Central memory CD8-positive, alpha-beta T cell (primary cell): ENCODE data around the gene AGPAT4.

Experiments used
- ATAC-seq: fragments of 150-1000 bp; cut with Tn5 transposase; replicated peaks from 2 replicates; pipeline ENCODE4 v1.10.0; 2022; ENCODE audit warnings: mild to moderate bottlenecking, moderate FRiP score, moderate number of reproducible peaks; ENCODE audit not compliant: poor library complexity, severe bottlenecking; ENCODE audit errors: extremely low read depth
- DNase-seq, 2 donors: peaks; one replicate each; pipeline ENCODE4 v3.0.0; 2021; ENCODE audit warnings: low spot score in 2 of 2
- H3K27ac Mint-ChIP-seq: one replicate; pipeline ENCODE4 v1.8.0; 2022; ENCODE audit warnings: low read depth, mild to moderate bottlenecking, moderate library complexity, mixed read lengths
- H3K27me3 Mint-ChIP-seq: one replicate; pipeline ENCODE4 v1.8.0; 2022; ENCODE audit warnings: mixed read lengths
- H3K36me3 Mint-ChIP-seq: one replicate; pipeline ENCODE4 v1.8.0; 2022; ENCODE audit warnings: mild to moderate bottlenecking, moderate library complexity, mixed read lengths; ENCODE audit not compliant: insufficient read depth
- H3K4me1 Mint-ChIP-seq: one replicate; pipeline ENCODE4 v1.8.0; 2022; ENCODE audit warnings: mixed read lengths
- H3K4me3 Mint-ChIP-seq: one replicate; pipeline ENCODE4 v1.8.0; 2022; ENCODE audit warnings: mild to moderate bottlenecking, moderate library complexity, mixed read lengths
- H3K9me3 Mint-ChIP-seq: one replicate; pipeline ENCODE4 v1.8.0; 2022; ENCODE audit warnings: mixed read lengths

Gene AGPAT4

DNA sequence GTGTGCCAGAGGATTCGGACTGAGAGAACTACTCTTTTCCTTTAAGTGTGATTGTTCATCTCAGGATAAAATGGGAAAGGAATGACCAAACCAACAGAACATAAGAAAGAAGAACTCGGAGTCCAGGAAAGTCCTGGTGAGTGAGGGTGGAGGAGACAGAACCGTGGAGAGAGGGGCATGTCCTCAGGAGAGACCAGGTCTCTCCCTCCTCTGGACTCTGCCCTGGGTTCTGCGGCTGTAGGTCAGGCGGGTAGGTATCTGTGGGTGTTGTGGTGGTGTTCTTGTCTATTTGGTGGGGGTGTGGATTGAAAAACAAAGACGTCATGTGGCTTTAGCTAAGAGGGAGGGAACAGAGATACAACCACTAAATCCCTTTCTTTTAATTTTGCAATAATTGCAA is 29.1 kb upstream of the AGPAT4 start:
- H3K4me3 Mint-ChIP-seq = no peak overlapping the region
- DNase-seq (no peak), ATAC-seq (no peak)
- no peak overlapping the region for H3K27ac Mint-ChIP-seq
- no peaks in the 10 kb centered on the region for H3K4me1 Mint-ChIP-seq
- H3K9me3 Mint-ChIP-seq = no peaks in the 10 kb centered on the region
- peaks cover 44% of the 10 kb centered on the region for H3K27me3 Mint-ChIP-seq
- no peaks in the 10 kb centered on the region for H3K36me3 Mint-ChIP-seq

DNA sequence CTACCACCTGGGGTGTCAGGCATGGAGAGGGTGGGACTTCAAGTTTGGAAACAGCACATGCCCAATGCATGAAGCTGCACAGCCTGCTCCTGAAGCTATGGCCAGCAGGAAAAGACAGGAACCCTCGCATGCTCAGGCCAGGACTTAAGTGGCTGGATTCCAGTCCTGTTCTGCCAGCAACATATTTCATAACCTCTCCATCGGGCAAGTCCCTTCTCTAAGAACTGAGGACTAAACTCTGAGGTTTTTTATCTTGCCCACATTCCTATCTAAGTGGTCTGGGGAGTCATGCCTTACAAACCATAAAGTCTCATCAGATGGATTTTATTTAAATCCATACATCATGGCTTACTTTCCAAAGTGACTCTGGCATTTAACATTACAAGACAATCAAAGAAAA is 27.5 kb upstream of the AGPAT4 start:
- no peak overlapping the region for H3K4me3 Mint-ChIP-seq
- no peaks in the 10 kb centered on the region for H3K9me3 Mint-ChIP-seq
- peaks cover 44% of the 10 kb centered on the region for H3K27me3 Mint-ChIP-seq
- no peaks in the 10 kb centered on the region for H3K4me1 Mint-ChIP-seq
- no peak overlapping the region for H3K27ac Mint-ChIP-seq
- no peaks in the 10 kb centered on the region for H3K36me3 Mint-ChIP-seq
- DNase-seq (no peak), ATAC-seq (no peak)

DNA sequence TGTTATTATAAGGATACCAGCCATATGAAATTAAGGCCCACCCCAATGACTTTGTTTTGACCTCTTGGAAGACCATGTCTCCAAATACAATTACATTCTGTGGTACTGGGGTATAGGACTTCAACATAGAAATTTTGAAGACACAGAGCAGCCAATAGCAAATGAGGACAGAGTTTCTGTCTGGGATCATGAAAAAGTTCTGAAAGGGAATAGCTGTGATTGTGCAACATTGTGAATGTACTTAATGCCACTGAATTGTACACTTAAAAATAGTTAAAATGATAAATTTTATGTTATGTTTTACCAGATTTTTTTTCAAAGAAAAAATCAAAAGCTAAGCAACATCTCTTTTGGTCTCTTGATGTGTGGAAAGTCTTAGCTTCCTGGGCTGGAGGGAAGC is 27.0 kb upstream of the AGPAT4 start:
- DNase-seq = no peak
- no peaks in the 10 kb centered on the region for H3K4me1 Mint-ChIP-seq

DNA sequence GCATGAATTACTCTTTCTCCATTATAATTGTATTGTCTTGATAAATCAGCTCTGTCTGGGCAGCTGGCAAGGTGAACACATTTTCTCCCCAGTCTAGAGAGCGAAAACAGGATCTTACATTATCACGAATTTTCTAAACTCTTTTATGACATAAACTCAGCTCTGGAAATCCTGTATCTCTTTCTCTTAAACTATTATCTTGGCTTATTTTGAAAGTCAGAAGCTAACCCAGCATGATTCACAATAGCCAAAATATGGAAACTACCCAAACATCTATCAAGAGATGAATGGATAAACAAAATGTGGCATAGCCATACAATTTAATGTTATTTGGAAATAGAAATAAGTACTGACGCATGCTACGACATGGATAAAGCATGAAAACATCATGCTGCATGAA is 25.9 kb upstream of the AGPAT4 start:
- Mint-ChIP-seq H3K4me1 (no peaks in the 10 kb centered on the region), H3K9me3 (no peaks in the 10 kb centered on the region), H3K36me3 (no peaks in the 10 kb centered on the region), H3K27me3 (peaks cover 43% of the 10 kb centered on the region), H3K27ac (no peak overlapping the region), H3K4me3 (no peak overlapping the region)
- DNase-seq (no peak), ATAC-seq (no peak)

More for the DNA sequence above, 27.0 kb upstream of the AGPAT4 start:
- ATAC-seq = no peak
- H3K9me3 Mint-ChIP-seq = no peaks in the 10 kb centered on the region
- H3K27ac Mint-ChIP-seq = no peak overlapping the region
- H3K4me3 Mint-ChIP-seq = no peak overlapping the region
- no peaks in the 10 kb centered on the region for H3K36me3 Mint-ChIP-seq
- H3K27me3 Mint-ChIP-seq = peaks cover 44% of the 10 kb centered on the region

DNA sequence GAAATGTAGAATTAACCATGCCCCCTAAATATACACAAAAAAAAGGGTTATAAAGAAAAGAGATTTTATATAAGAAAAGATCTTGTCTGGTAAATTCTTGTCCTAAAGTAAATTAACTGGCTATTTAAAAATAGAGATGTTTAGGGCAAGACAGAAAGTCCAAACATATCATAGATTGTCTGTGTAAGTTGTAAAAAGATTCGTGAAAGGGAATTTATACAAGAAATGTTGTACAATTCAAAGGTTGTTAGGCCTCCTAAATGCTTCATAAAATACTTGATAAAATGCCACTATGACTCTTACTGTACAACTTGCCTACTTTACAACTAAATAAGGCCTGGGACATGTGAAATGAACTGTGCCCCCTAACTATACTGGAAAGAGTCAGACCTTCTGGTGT is 21.9 kb upstream of the AGPAT4 start:
- H3K9me3 Mint-ChIP-seq = no peaks in the 10 kb centered on the region
- DNase-seq (no peak), ATAC-seq (no peak)
- no peaks in the 10 kb centered on the region for H3K4me1 Mint-ChIP-seq
- no peaks in the 10 kb centered on the region for H3K36me3 Mint-ChIP-seq
- no peak overlapping the region for H3K4me3 Mint-ChIP-seq
- H3K27me3 Mint-ChIP-seq = peaks cover 28% of the 10 kb centered on the region
- no peak overlapping the region for H3K27ac Mint-ChIP-seq

DNA sequence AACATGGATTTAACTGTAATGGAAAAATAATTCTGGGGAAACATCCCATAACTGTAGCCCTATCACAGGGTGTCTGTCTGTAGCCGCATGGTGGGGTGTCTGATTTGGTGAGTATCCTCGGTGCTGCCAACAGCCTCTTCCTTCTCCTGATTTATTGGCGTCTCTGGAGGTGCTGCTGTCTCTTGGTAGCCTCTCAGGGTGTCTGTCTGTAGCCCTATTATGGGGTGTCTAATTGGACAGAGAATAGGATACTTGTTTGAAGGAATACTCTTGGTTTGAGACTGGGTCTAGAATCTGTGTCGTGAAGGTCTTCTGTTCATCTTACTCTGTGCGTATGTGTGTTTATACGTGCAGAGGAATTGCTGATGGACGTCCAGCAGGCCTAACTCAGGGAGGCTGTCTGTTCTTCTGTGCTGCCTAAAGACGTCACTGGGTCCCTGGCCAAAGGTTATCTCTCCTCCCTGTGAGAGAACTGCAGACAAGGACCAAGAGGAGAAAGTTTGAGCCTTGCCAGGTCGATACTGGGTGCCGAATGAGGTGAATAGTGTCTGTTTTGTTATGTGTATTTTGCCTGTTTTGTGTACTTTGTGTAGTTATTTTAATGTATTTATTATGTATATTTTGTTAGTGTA is 18.9 kb upstream of the AGPAT4 start:
- ATAC-seq = no peak
- Mint-ChIP-seq H3K27me3 (peaks cover 14% of the 10 kb centered on the region), H3K4me1 (no peaks in the 10 kb centered on the region), H3K36me3 (no peaks in the 10 kb centered on the region), H3K9me3 (no peaks in the 10 kb centered on the region), H3K27ac (no peak overlapping the region), H3K4me3 (no peak overlapping the region)
- no peak for DNase-seq

DNA sequence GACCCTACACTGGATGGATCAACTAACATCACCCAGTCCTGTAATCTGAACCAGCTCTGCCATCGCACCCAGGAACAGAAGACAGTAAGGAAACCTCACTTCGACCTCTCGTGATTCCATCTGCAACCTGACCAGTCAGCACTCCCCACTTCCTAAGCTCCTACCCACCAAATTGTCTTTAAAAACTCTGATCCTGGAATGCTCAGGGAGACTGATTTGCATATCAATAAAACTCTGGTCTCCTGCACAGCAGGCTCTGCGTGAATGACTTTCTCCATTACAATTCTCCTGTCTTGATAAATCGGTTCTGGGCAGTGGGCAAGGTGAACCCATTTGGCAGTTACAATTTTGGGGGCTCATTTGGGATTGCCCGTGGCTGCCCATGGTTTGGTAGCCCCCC is 18.3 kb upstream of the AGPAT4 start:
- no peaks in the 10 kb centered on the region for H3K36me3 Mint-ChIP-seq
- no peak for DNase-seq
- H3K4me1 Mint-ChIP-seq = no peaks in the 10 kb centered on the region
- H3K27ac Mint-ChIP-seq = no peak overlapping the region
- no peak for ATAC-seq
- H3K27me3 Mint-ChIP-seq = peaks cover 19% of the 10 kb centered on the region
- H3K4me3 Mint-ChIP-seq = no peak overlapping the region
- H3K9me3 Mint-ChIP-seq = no peaks in the 10 kb centered on the region

DNA sequence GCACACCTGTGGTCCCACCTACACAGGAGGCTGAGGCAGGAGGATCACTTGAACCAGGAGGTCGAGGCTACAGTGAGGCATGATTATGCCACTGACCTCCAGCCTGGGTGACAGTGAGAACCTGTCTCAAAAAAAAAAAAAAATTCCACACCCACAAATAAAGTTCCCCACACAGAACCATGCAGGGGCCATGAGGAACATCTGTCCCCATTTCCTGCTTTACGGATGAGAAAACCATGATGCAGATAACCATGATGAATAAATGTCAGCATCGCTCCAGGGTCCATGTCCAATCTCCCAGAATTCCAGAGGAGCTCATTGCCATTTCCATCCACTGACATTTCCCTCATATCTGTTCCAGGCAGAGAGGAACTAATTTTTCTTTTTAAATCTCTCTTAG is 16.9 kb upstream of the AGPAT4 start:
- ATAC-seq (no peak), DNase-seq (no peak)
- Mint-ChIP-seq H3K27me3 (peaks cover 33% of the 10 kb centered on the region), H3K36me3 (no peaks in the 10 kb centered on the region), H3K27ac (no peak overlapping the region), H3K4me1 (no peaks in the 10 kb centered on the region), H3K9me3 (no peaks in the 10 kb centered on the region), H3K4me3 (no peak overlapping the region)

DNA sequence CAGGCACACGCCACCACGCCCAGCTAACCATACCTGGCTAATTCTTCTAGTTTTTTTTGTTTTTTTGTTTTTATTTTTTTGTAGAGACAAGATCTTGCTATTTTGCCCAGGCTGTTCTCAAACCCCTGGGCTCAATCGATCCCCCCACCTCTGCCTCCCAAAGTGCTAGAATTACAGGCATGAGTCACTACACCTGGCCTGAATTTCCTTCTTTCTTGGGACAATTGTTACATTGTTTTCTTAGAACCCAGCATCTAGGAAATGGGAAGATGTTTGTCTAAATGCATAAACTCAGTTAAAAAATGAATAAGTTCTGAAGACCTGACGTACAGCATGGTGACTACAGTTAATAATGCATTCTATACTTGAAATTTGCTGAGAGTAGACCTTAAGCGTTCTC is 10.8 kb upstream of the AGPAT4 start:
- no peak overlapping the region for H3K4me3 Mint-ChIP-seq
- no peaks in the 10 kb centered on the region for H3K4me1 Mint-ChIP-seq
- no peak overlapping the region for H3K27ac Mint-ChIP-seq
- ATAC-seq (no peak), DNase-seq (no peak)
- H3K9me3 Mint-ChIP-seq = peaks cover 11% of the 10 kb centered on the region
- peaks cover 38% of the 10 kb centered on the region for H3K27me3 Mint-ChIP-seq
- H3K36me3 Mint-ChIP-seq = no peaks in the 10 kb centered on the region

DNA sequence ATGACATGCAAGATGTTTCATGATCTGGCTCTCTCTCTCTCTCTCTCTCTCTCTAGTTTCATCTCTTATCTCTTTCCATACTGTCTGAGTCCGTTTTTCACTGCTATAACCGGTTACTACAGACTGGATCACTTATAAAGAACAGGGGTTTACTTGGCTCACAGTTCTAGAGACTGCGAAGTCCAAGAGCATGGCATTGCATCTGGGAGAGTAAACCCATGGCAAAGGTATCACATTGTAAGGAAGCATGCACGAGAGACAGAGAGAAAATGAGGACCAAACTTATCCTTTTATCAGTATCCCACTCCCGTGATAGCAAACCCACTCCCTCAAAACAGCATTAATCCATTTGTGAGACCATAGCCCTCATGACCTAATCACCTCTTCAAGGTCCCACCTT is 7.2 kb upstream of the AGPAT4 start:
- no peaks in the 10 kb centered on the region for H3K36me3 Mint-ChIP-seq
- no peaks in the 10 kb centered on the region for H3K4me1 Mint-ChIP-seq
- no peak overlapping the region for H3K4me3 Mint-ChIP-seq
- no peak for ATAC-seq
- H3K27me3 Mint-ChIP-seq = peaks cover 22% of the 10 kb centered on the region
- DNase-seq = no peak
- H3K9me3 Mint-ChIP-seq = peaks cover 11% of the 10 kb centered on the region
- no peak overlapping the region for H3K27ac Mint-ChIP-seq

DNA sequence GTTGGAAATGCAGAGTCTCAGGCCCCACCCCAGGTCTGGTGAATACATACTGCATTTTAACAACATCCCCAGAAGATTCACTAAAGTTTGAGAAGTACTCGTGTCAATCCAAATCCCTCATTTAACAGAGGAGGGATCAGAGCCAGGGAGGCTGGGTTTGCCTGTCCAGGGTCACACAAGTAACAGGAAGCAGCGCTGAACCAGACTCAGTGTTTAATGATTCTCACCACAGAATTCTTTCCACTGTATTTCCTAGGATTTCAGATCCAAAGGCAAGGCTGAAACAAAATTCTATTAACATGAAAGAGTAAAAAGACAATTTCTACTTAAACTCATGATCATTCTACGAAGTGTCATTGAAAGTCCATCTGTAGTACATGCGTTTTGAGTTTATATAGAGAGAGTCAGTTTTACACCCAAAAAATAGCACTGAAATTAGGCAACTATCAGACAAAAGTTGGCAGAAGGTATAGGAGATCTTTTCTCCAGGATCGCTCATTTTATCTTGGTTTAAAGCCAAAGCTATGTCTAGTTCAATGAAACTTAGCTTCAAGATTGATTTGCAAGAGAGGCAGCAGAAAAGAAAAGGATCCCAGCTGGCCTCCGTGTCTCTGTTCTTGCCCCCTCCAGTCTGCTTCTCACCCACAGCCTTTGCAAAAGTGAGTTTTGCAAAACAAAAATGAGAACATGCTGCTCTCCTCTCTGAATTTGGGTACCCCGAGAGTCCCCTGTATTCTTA is 6.0 kb upstream of the AGPAT4 start:
- peaks cover 11% of the 10 kb centered on the region for H3K9me3 Mint-ChIP-seq
- DNase-seq (no peak), ATAC-seq (no peak)
- H3K4me1 Mint-ChIP-seq = no peaks in the 10 kb centered on the region
- no peak overlapping the region for H3K4me3 Mint-ChIP-seq
- no peaks in the 10 kb centered on the region for H3K36me3 Mint-ChIP-seq
- H3K27me3 Mint-ChIP-seq = peaks cover 18% of the 10 kb centered on the region
- no peak overlapping the region for H3K27ac Mint-ChIP-seq

DNA sequence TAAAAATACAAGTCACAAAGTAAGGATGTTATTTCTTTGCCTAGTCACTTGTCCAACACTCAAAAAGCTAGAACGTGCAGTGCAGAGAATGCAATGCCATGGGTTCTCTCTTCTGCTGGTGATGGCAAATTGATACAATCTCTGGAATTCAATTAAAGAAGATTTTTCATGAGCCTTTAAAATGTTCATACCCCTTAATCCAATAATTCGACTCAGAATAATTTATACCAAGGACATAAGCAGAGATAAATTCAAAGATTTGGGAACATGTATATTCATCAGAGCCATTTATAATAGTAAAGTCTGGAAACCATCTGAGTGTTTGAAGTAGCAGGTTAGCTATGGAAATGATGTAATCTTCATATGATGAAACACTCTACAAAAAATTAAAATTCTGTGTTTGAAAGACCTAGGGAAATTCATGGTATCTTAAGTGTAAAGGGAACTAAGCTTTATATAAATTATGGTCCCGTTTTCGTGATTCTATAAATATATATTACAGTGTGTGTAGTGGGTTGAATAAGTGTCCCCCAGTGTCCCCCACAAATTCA is 2.8 kb upstream of the AGPAT4 start:
- ATAC-seq = no peak

DNA sequence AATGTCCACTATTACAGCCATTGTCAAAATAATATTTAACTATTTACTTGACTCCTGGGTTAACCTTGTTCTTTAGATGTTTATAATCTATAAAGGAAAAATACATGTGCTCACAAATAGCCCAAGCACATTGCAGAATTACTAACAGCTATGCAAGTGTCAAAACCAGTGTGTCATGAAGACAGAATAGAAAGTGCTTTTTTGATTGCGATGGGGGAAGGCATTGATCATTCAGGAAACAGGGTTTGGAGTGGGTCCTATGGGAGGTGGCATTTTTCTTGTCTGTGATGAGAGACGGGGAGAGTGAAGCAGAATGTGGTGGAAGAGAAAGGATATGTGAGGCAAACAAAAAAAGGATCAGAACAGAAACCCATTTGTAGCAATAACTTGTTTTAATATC is 1.0 kb upstream of the AGPAT4 start:
- H3K4me1 Mint-ChIP-seq = peaks cover 17% of the 10 kb centered on the region
- ATAC-seq (no peak), DNase-seq (no peak)
- no peaks in the 10 kb centered on the region for H3K9me3 Mint-ChIP-seq
- no peak overlapping the region for H3K27ac Mint-ChIP-seq
- peaks cover 20% of the 10 kb centered on the region for H3K36me3 Mint-ChIP-seq
- H3K4me3 Mint-ChIP-seq = no peak overlapping the region
- no peaks in the 10 kb centered on the region for H3K27me3 Mint-ChIP-seq

More for the DNA sequence above, 2.8 kb upstream of the AGPAT4 start:
- Mint-ChIP-seq H3K36me3 (peaks cover 20% of the 10 kb centered on the region), H3K4me1 (peaks cover 17% of the 10 kb centered on the region), H3K4me3 (no peak overlapping the region), H3K27ac (no peak overlapping the region), H3K27me3 (peaks cover 15% of the 10 kb centered on the region), H3K9me3 (peaks cover 11% of the 10 kb centered on the region)
- DNase-seq = no peak
